SK-N-SH (cell line): Measurements from ENCODE around the gene ISCA2. TPM values are rescaled to one million over a fixed set of nuclear protein-coding genes. Genes with fewer than 3 reads are reported as not detected.

Experiments used
- CTCF ChIA-PET: fragments of 300-600, 350-600 bp; formaldehyde crosslinking; extraction: SDS; loops from one replicate; lab custom pipeline; 2021; lab: Yijun Ruan, JAX
- POLR2A ChIA-PET: fragments of 350-600 bp; sonication (Branson Sonifier 250); formaldehyde crosslinking; extraction: SDS; loops from one replicate; lab custom pipeline; 2020; ENCODE audit warnings: antibody characterized with exemption, inconsistent platforms; lab: Yijun Ruan, JAX
- DNase-seq: peaks from one replicate; pipeline ENCODE4 v3.0.0; 2012
- H2AFZ ChIP-seq: fragments of 200-600 bp; sonication (generic); 2 replicates; pipeline ENCODE4 v1.8.1; 2016; ENCODE audit warnings: antibody characterized with exemption, mild to moderate bottlenecking, low read depth
- H3F3A ChIP-seq: fragments of 200-600 bp; sonication (generic); replicated peaks from 2 replicates; pipeline ENCODE3; 2016; ENCODE audit warnings: antibody characterized with exemption, mild to moderate bottlenecking; ENCODE audit not compliant: insufficient read depth
- H3K27ac ChIP-seq, 2 experiments: fragments of 200-500 bp in 1 of 2; fragments of 200-600 bp in 1 of 2; sonication (Bioruptor generic) in 1 of 2; sonication (generic), shearing (Covaris generic) in 1 of 2; 2 replicates each; pipeline versions ENCODE4 v1.5.1 to v1.6.1; 2014 to 2016; ENCODE audit warnings: low read depth in 2 of 2, inconsistent platforms in 1 of 2, low read length in 1 of 2, mild to moderate bottlenecking in 1 of 2, mixed read lengths in 1 of 2
- H3K27me3 ChIP-seq: fragments of 200-600 bp; sonication (generic), shearing (Covaris generic); 2 replicates; pipeline ENCODE4 v1.6.1; 2016; ENCODE audit warnings: mixed run types; ENCODE audit not compliant: insufficient read depth
- H3K36me3 ChIP-seq, 2 experiments: fragments of 200-500 bp in 1 of 2; fragments of 200-600 bp in 1 of 2; sonication (Bioruptor generic) in 1 of 2; sonication (generic) in 1 of 2; replicated peaks in 1 of 2; 2 replicates each; pipeline versions ENCODE3 to v1.5.1; 2014 to 2016; ENCODE audit warnings: low read length in 1 of 2, mild to moderate bottlenecking in 1 of 2; ENCODE audit not compliant: insufficient read depth in 2 of 2, control insufficient read depth in 1 of 2
- H3K4me1 ChIP-seq, 2 experiments: fragments of 200-500 bp in 1 of 2; fragments of 200-600 bp in 1 of 2; sonication (Bioruptor generic) in 1 of 2; sonication (generic), shearing (Covaris generic) in 1 of 2; 2 replicates each; pipeline versions ENCODE4 v1.5.1 to v1.6.1; 2014 to 2016; ENCODE audit warnings: low read depth in 1 of 2, low read length in 1 of 2, mixed run types in 1 of 2; ENCODE audit not compliant: insufficient read depth in 2 of 2, control insufficient read depth in 1 of 2
- H3K4me2 ChIP-seq: fragments of 200-600 bp; sonication (generic), shearing (Covaris generic); 2 replicates; pipeline ENCODE4 v1.6.1; 2017; ENCODE audit warnings: mixed run types
- H3K4me3 ChIP-seq, 2 experiments: fragments of 200-500 bp in 1 of 2; fragments of 200-600 bp in 1 of 2; sonication (Bioruptor generic) in 1 of 2; sonication (generic), shearing (Covaris generic) in 1 of 2; 2 replicates each; pipeline versions ENCODE4 v1.5.1 to v1.8.1; 2014 to 2016; ENCODE audit warnings: low read depth in 2 of 2, inconsistent platforms in 1 of 2, low read length in 1 of 2, mild to moderate bottlenecking in 1 of 2, mixed read lengths in 1 of 2, moderate library complexity in 1 of 2
- H3K79me2 ChIP-seq: fragments of 200-600 bp; sonication (generic); 2 replicates; pipeline ENCODE4 v1.8.1; 2017; ENCODE audit warnings: mild to moderate bottlenecking; ENCODE audit not compliant: insufficient read depth
- H3K9ac ChIP-seq: fragments of 200-600 bp; sonication (generic); 2 replicates; pipeline ENCODE4 v1.6.1; 2017; ENCODE audit warnings: mixed run types
- H3K9me2 ChIP-seq: fragments of 200-600 bp; sonication (generic); 2 replicates; pipeline ENCODE4 v1.6.1; 2017; ENCODE audit warnings: mixed run types
- H3K9me3 ChIP-seq: fragments of 200-600 bp; sonication (generic); 2 replicates; pipeline ENCODE4 v1.6.1; 2017; ENCODE audit warnings: mixed run types, mild to moderate bottlenecking, moderate library complexity
- H4K20me1 ChIP-seq: fragments of 200-600 bp; sonication (generic); 2 replicates; pipeline ENCODE4 v1.6.1; 2017; ENCODE audit warnings: mild to moderate bottlenecking, mixed run types; ENCODE audit not compliant: insufficient read depth
- CHD2 ChIP-seq: fragments of 150-350 bp; IDR thresholded peaks from 2 replicates; pipeline ENCODE4 v1.6.1; 2018; ENCODE audit warnings: low read length; ENCODE audit not compliant: partially characterized antibody
- CTCF ChIP-seq: fragments of 200-600 bp; sonication (generic); IDR thresholded peaks from 2 replicates; pipeline ENCODE4 v1.6.1; 2017; ENCODE audit warnings: antibody characterized with exemption, mild to moderate bottlenecking, moderate library complexity
- ELF1 ChIP-seq: IDR thresholded peaks from 2 replicates; pipeline ENCODE4 v1.4.0; 2012
- FOSL2 ChIP-seq: IDR thresholded peaks from 2 replicates; pipeline ENCODE4 v1.4.0; 2012; ENCODE audit warnings: low read depth, mild to moderate bottlenecking, moderate library complexity, borderline replicate concordance
- GATA2 ChIP-seq: sonication (generic); formaldehyde crosslinking; IDR thresholded peaks from 2 replicates; pipeline ENCODE4 v1.5.0; 2020; ENCODE audit warnings: mild to moderate bottlenecking, missing genetic modification reagents
- MAX ChIP-seq: IDR thresholded peaks from 2 replicates; pipeline ENCODE4 v1.4.0; 2012; ENCODE audit warnings: low read depth
- MEF2A ChIP-seq: IDR thresholded peaks from 2 replicates; pipeline ENCODE4 v1.4.0; 2012; ENCODE audit warnings: low read depth, borderline replicate concordance
- NFIC ChIP-seq: IDR thresholded peaks from 2 replicates; pipeline ENCODE4 v1.4.0; 2012; ENCODE audit warnings: borderline replicate concordance
- NRF1 ChIP-seq: IDR thresholded peaks from 2 replicates; pipeline ENCODE4 v1.6.1; 2012; ENCODE audit warnings: low read depth, mild to moderate bottlenecking, low read length
- PBX3 ChIP-seq: IDR thresholded peaks from 2 replicates; pipeline ENCODE4; 2012
- POLR2AphosphoS5 ChIP-seq: IDR thresholded peaks from 2 replicates; pipeline ENCODE4 v1.6.1; 2012; ENCODE audit warnings: low read depth, low read length
- REST ChIP-seq: IDR thresholded peaks from 2 replicates; pipeline ENCODE4 v1.6.1; 2012; ENCODE audit warnings: mild to moderate bottlenecking, low read depth, low read length, moderate library complexity
- RXRA ChIP-seq: IDR thresholded peaks from 2 replicates; pipeline ENCODE4 v1.4.0; 2012; ENCODE audit warnings: low read depth, mild to moderate bottlenecking, borderline replicate concordance
- TAF1 ChIP-seq: IDR thresholded peaks from 2 replicates; pipeline ENCODE4 v1.6.1; 2012; ENCODE audit warnings: low read depth, mild to moderate bottlenecking, low read length, moderate library complexity, borderline replicate concordance
- TEAD4 ChIP-seq: IDR thresholded peaks from 2 replicates; pipeline ENCODE4 v1.4.0; 2012; ENCODE audit warnings: mild to moderate bottlenecking, borderline replicate concordance; ENCODE audit not compliant: insufficient read depth
- USF2 ChIP-seq: fragments of 150-350 bp; IDR thresholded peaks from 2 replicates; pipeline ENCODE4 v1.6.1; 2017; ENCODE audit warnings: antibody characterized with exemption, low read length, low read depth, borderline replicate concordance
- ZBTB33 ChIP-seq: IDR thresholded peaks from 2 replicates; pipeline ENCODE4 v1.4.0; 2012; ENCODE audit warnings: low read depth, borderline replicate concordance
- WGBS: methylation state at CpG from one replicate; pipeline ENCODE4 v1.1.6; 2017; ENCODE audit warnings: low lambda C conversion rate; 5-methylcytosine and 5-hydroxymethylcytosine counted together
- polyA plus RNA-seq, 3 experiments: library from polyadenylated mRNA; depleted of rRNA; stranded (reverse); fragments of >200 nt; gene quantifications; 2 replicates each; pipeline ENCODE4 v1.2.3, GENCODE V29; 2012

The ISCA2 gene
- polyA plus RNA-seq, 1 of the 3 experiments (the other 2 are of a cell fraction), result 51.9 TPM

- H2AFZ ChIP-seq, result no peak overlapping the region
- DNase-seq, result no peak
- WGBS, result 77% methylated on average over 3 of the region's 5 CpGs
- H3K27me3 ChIP-seq, result no peaks in the 10 kb centered on the region
- TF ChIP-seq CHD2 (no peak), MAX (no peak), FOSL2 (no peak), NFIC (no peak), POLR2AphosphoS5 (no peak), NRF1 (no peak), PBX3 (no peak), GATA2 (CRISPR knock-in tag) (no peak), RXRA (no peak), CTCF (no peak), TEAD4 (no peak), ELF1 (no peak), REST (no peak), ZBTB33 (no peak), MEF2A (no peak), TAF1 (no peak), USF2 (no peak)
- H3K4me3 ChIP-seq, result no peak overlapping the region
- H3K79me2 ChIP-seq, result no peaks in the 10 kb centered on the region
- H3K9me3 ChIP-seq, result no peaks in the 10 kb centered on the region
- no peak overlapping the region for H3K27ac ChIP-seq
- H3K36me3 ChIP-seq, result peaks cover 13 to 77% of the 10 kb centered on the region in 2 experiments
- no peak overlapping the region for H3K9ac ChIP-seq
- H3F3A ChIP-seq, result peaks cover 3% of the 10 kb centered on the region
- H3K4me2 ChIP-seq, result no peak overlapping the region
- no peaks in the 10 kb centered on the region for H3K9me2 ChIP-seq
- ChIA-PET POLR2A (no interaction called here), CTCF (interaction anchor here (0.6 to 3.1 kb wide), 11 partner anchors 10 to 130 kb away, joined by 3 to 28 read pairs (median 4); partner anchors contain the start of gene LTBP2)
- peaks cover 0 to 4% of the 10 kb centered on the region in 2 experiments; a peak in 1 of 4 replicates for H3K4me1 ChIP-seq
- H4K20me1 ChIP-seq, result no peaks in the 10 kb centered on the region
These were observed 14.3 kb downstream of the ISCA2 start for GRCh38 chr14:74507840-74508239.
